Retina (tissue), 1 donor: ENCODE measurements around the gene RAF1.
"Not testable (repeated sequence)": the region's sequence is repeated elsewhere in the genome, so short reads cannot be mapped to it uniquely, and the experiment has no call there.

ENCODE experiments used
- DNase-seq: peaks from one replicate; pipeline ENCODE4 v3.0.0-alpha.2; 2016

The RAF1 gene

DNA sequence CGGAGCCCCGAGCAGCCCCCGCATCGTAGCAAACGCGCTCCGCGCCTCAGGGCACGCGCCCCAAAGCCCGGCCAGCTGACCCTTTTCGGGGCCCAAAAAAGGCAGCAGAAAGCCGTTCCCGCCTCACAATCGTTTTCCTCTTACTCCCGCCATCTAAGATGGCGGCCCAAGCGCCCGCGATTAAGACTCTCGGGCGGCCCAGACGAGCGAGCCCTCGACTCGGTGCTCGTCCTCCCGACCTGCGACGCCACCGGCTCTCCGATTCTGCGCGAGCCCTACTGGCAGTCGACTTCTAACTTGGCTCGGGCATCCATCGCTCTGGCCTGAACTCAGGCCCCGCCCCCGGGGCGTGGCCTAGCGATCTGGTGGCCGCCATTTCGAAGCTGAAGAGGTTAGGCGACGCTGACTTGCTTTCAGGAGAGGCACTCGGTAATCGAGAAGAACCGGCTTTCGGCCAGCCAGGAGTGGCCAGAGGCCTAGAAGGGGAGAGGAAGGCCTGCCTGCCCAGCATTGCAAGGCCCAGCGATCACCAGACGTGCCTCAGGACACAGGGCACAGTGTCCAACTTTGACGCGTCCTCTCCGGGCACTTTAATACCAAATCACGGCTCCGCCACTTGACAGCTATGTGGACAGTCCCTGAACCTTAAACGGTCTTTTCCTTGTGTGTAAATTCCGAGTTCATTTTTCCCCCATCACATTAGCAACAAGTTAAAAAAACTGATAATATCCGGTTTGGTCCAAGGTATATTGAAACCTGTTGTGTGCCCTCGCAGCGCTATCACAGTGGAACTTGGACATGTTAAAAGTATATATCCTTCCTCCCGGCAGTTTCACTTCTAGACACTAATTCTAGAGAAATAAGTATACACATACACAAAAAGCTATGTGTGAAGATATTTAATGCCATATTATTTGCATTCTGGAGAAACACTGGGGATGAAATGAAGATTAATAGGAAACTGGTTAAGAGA, at the start of gene RAF1:
TSS of gene RAF1 (minus strand) at position 182 of the 973 bp plus-strand sequence. CDS start 45,396 bp downstream, outside the sequence.
- peak; percentile 98 for DNase-seq

- no peak for DNase-seq
Measured at GRCh38 chr3:12710062-12710461, 46.1 kb upstream of the RAF1 start.

DNA sequence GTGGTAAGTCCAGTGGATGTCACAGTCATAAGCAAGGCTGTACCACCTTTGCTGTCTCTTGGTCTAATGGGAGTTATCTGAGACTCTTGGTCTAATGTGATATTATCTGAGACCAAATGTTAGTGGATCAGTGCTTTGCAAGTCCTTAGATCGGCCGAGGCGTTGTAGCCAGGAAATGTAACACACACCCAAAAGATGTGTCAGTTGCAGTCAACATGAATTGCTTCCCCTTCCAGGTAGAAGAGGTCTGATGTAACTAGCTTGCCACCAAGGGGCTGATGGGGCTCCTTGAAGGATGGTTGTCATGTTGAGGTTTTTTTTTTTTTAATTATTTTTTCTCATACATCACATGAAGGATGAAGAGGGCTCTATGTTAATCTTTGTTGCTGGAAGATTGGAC, 45.4 kb upstream of the RAF1 start:
- no peak for DNase-seq

DNA sequence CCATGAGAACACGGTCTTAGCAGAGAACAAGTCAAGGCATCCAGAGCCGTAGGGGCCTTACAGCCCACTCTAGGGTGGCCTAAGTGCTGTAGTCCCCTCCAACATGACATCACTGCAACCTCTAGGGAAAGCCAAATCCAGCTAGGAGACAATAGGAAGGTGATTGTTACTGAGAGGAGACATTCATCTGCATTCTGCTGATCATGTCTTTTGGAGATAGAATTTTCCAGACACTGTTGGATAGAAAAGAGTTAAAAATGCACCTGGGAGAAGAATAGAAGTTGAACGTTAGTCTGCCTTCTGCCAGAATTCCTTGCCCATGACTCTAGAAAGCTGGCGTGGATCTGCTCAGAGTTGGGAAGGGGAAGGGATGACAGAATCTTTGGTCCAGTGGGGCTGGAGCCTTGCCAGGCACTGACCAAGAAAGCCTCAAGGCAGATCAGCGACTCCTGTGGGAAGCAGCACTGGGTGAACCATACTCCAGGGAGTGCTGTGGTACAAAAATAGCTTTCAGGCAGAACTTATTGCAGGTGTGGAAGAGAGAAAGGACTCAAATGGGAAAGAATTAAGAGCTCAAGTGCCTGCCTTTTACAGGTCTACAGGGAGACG, 44.8 kb upstream of the RAF1 start:
- DNase-seq: no peak

GRCh38 chr3:12707449-12707848, 43.5 kb upstream of the RAF1 start:
- DNase-seq: no peak

- DNase-seq: peak; percentile 15
Measured at GRCh38 chr3:12706504-12707253, 42.8 kb upstream of the RAF1 start.

- DNase-seq: no peak
Measured at GRCh38 chr3:12705981-12706380, 42.1 kb upstream of the RAF1 start.

- DNase-seq: no peak
Measured at GRCh38 chr3:12705374-12705926, 41.5 kb upstream of the RAF1 start.

GRCh38 chr3:12702501-12702900, 38.6 kb upstream of the RAF1 start:
- DNase-seq: no peak

DNA sequence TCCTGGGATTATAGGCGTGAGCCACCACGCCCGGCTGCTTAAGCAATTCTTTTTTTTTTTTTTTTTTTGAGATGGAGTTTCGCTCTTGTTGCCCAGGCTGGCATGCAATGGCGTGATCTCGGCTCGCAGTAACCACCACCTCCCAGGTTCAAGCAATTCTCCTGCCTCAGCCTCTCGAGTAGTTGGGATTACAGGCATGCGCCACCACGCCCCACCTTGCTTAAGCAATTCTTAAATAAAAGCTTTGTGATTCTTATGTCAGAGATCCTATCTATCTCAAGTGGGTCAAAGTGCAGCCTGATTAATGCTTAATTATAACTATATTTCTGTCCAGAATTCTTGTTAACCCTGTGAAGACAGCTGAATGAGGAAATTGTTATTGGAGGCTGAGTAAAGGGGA, 37.7 kb upstream of the RAF1 start:
- not testable (repeated sequence) for DNase-seq

DNA sequence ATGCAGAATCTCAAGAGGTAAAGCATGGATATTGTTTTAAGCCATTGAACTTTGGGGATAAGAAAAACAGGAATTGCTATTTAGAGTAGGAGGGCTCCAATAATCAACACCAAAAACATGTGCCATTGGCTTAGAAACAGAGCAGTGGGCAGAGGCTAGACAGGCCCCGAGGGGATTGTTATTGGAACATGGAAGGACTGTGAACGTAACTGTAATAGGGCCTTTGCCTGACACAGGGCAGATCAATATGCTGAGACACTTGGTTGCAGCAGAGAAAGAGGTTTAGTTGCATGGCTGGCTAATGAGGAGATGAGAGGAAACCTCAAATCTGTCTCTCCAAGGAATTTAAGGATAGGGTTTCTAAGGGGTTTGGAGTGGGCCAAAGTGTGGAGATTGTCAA, 36.9 kb upstream of the RAF1 start:
- peak; percentile 28 for DNase-seq

DNA sequence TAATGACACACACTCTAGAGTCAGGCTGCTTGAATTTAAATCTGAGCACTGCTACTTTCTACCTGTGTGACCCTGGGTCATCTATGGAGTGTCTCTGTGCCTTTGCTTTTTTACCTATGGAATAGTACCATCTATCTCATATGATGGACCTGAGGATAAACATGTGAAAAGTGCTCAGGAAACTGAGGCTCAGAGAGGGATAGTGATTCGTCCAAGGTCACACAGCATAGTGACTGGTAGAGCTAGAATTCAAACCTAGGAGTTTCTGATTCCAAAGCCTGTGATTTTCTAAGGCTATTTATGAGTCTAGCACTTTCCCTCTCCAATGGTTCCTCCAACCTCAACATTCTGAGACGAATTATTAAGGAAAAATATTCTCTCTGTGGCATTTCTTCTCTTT, 32.0 kb upstream of the RAF1 start:
- no peak for DNase-seq

GRCh38 chr3:12695112-12695511, 31.2 kb upstream of the RAF1 start:
- no peak for DNase-seq

- DNase-seq: no peak
Measured at GRCh38 chr3:12692444-12692843, 28.5 kb upstream of the RAF1 start.

GRCh38 chr3:12689997-12690711, 26.2 kb upstream of the RAF1 start:
- DNase-seq: no peak

DNA sequence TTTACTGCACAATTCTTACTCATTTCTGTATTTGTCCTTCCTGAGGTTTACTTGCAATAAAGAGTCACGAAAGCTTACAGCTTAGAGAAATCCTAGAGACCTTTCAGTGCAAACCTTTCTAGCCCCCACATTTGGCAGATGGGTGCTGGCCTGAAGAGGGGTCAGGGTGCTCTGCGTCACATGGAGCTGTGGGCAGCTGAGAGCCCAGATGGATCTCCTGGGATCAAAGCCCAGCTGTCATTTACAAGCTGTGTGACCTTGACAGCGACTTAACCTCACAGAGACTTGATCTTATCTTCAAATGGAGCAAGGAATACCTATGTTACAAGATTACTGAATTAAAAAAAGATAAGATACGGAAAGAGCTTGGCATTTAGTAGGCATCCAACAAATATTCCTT, 24.0 kb upstream of the RAF1 start:
- peak; percentile 9 for DNase-seq

DNA sequence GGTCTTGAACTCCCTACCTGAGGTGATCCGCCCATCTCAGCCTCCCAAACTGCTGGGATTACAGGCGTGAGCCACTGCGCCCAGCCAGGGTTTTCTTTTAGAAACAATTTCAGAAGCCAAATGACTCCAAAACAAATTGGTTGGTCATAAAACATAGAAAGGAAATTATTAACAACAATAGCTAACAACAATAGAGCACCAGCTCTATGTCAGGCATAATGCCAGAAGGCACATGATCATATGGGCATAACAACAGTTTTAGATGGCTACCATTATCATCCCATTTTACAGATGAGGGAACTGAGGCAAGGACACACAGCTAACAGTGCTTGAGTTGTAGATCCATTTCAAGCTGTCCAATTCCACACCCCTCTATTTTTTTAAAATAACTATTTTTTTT, 22.2 kb upstream of the RAF1 start:
- no peak for DNase-seq

GRCh38 chr3:12681943-12682390, 18.1 kb upstream of the RAF1 start:
- DNase-seq: no peak

GRCh38 chr3:12681089-12681942, 17.4 kb upstream of the RAF1 start:
- no peak for DNase-seq

GRCh38 chr3:12679468-12679867, 15.6 kb upstream of the RAF1 start:
- DNase-seq: no peak

- DNase-seq: no peak
Measured at GRCh38 chr3:12677616-12678015, 13.7 kb upstream of the RAF1 start.
